Psoas muscle (tissue), 8 donors: ENCODE measurements around the gene RAI1. TPM values are rescaled to one million over a fixed set of nuclear protein-coding genes. Genes with fewer than 3 reads are reported as not detected.

Experiments used
- ATAC-seq, 4 donors: fragments of 200-7000 bp; cut with Tn5 transposase; one replicate each; pipeline ENCODE4 v1.9.1; 2020; ENCODE audit warnings: moderate library complexity in 3 of 4, mild to moderate bottlenecking in 2 of 4
- DNase-seq, 2 donors: peaks; one replicate each; pipeline ENCODE4 v3.0.0-alpha.2; 2020
- H3K27ac ChIP-seq: fragments of 200-600 bp; one replicate; pipeline ENCODE4 v1.8.0; 2022
- H3K27me3 ChIP-seq, 3 donors: fragments of 200-600 bp in 1 of 3; one replicate each; pipeline versions ENCODE4 v1.6.1 to v1.8.0; 2013 to 2022; ENCODE audit warnings: low read length in 2 of 3, mild to moderate bottlenecking in 2 of 3, moderate library complexity in 1 of 3; ENCODE audit not compliant: insufficient read depth in 3 of 3
- H3K36me3 ChIP-seq, 2 donors: fragments of 200-600 bp in 1 of 2; one replicate each; pipeline versions ENCODE4 v1.6.1 to v1.8.0; 2013 to 2022; ENCODE audit warnings: low read depth in 1 of 2, mild to moderate bottlenecking in 1 of 2, moderate library complexity in 1 of 2; ENCODE audit not compliant: insufficient read depth in 1 of 2
- H3K4me1 ChIP-seq: fragments of 200-600 bp; one replicate; pipeline ENCODE4 v1.8.0; 2022
- H3K4me3 ChIP-seq: fragments of 200-600 bp; one replicate; pipeline ENCODE4 v1.8.0; 2022; ENCODE audit warnings: mild to moderate bottlenecking
- H3K9me3 ChIP-seq: fragments of 200-600 bp; one replicate; pipeline ENCODE4 v1.8.0; 2022
- CTCF ChIP-seq: fragments of 200-600 bp; IDR thresholded peaks from one replicate; pipeline ENCODE4 v1.8.0; 2022; ENCODE audit warnings: antibody characterized with exemption
- WGBS, 3 donors: extraction: QIAGEN DNeasy Blood & Tissue Kit; methylation state at CpG; one replicate each; pipeline versions ENCODE4 v1.1.6 to v1.1.7; 2013; 5-methylcytosine and 5-hydroxymethylcytosine counted together
- intact Hi-C, 2 donors: fragments of 100-400 bp; cut with DNase I; formaldehyde crosslinking; loops; one replicate each; pipeline versions ENCODE4 v1.11.0 to v1.14.2; 2022
- polyA plus RNA-seq, 3 donors: library from polyadenylated mRNA; stranded (reverse); fragments of 200-250 nt; gene quantifications; one replicate each; pipeline ENCODE4 v1.2.3, GENCODE V29; 2013
- total RNA-seq, 4 donors: library from RNA; stranded (reverse); fragmentation: NEBNext Ultra II Directional in 2 of 4; extraction: Animal tissue kit (Norgen Biotek cat#: 25700) in 2 of 4; gene quantifications; one replicate each; pipeline versions ENCODE4 v1.2.1 to v1.2.4, GENCODE V29; 2021 to 2023
- donor health status: healthy with polysubstance abuse.
- donor health status: DM: no; HTN: no; CAD: no; lungs with moderate emphysema.
- donor health status: Bipolar disorder and iron deficiency.
- donor health status: healthy.
- donor health status: DM: yes; HTN: yes; CAD: no.
- donor health status: DM: no; HTN: no; CAD: no.
- donor health status: DM: no; HTN: no; CAD: no.
- donor health status: DM: yes; HTN: yes; CAD: no.

RAI1 gene
- total and polyA plus RNA-seq, 7 donors = 4.0 to 9.0 (median 7.1) TPM

GRCh38 chr17:17738901-17739300 lies 57.6 kb downstream of the RAI1 start:
- Histone ChIP-seq H3K4me1 (peaks cover 25% of the 10 kb centered on the region), H3K9me3 (no peaks in the 10 kb centered on the region), H3K27ac (no peak overlapping the region), H3K4me3 (no peak overlapping the region), H3K36me3 (no peaks in the 10 kb centered on the region), H3K27me3 (no peaks in the 10 kb centered on the region)
- intact Hi-C loops = no loop called here
- WGBS, 3 donors = 30 to 45% (median 37%) methylated on average over 8 of the region's 8 CpGs
- DNase-seq = no peak
- TF ChIP-seq CTCF = no peak
- ATAC-seq = peak; percentile 34 to 81 (median 76)

GRCh38 chr17:17739388-17740066 lies 58.3 kb downstream of the RAI1 start:
- intact Hi-C loops = loop anchor here in 1 of 2 donors (5.0 kb wide), 1 partner anchor 42 kb away; no protein-coding TSS in a partner anchor
- Histone ChIP-seq H3K4me3 (no peak overlapping the region), H3K4me1 (peaks cover 25% of the 10 kb centered on the region), H3K36me3 (no peaks in the 10 kb centered on the region), H3K9me3 (no peaks in the 10 kb centered on the region), H3K27ac (no peak overlapping the region), H3K27me3 (no peaks in the 10 kb centered on the region)
- peak; percentile 36 to 73 (median 60) for ATAC-seq
- no peak for DNase-seq
- TF ChIP-seq CTCF = no peak
- WGBS, 3 donors = 58 to 65% (median 62%) methylated on average over 9 to 10 of the region's 10 CpGs

- intact Hi-C loops = loop anchor here in 1 of 2 donors (5.0 kb wide), 1 partner anchor 43 kb away; no protein-coding TSS in a partner anchor
- Histone ChIP-seq H3K36me3 (no peaks in the 10 kb centered on the region), H3K4me1 (peaks cover 25% of the 10 kb centered on the region), H3K9me3 (no peaks in the 10 kb centered on the region), H3K27me3 (no peaks in the 10 kb centered on the region), H3K27ac (no peak overlapping the region), H3K4me3 (no peak overlapping the region)
- 88 to 91% (median 90%) methylated on average over 27 of the region's 27 CpGs for WGBS, 3 donors
- no peak for DNase-seq
- no peak for TF ChIP-seq CTCF
- no peak for ATAC-seq
Measured at GRCh38 chr17:17740615-17741348, 59.5 kb downstream of the RAI1 start.

- DNase-seq = no peak
Measured at GRCh38 chr17:17741349-17742023, 60.2 kb downstream of the RAI1 start.

More at GRCh38 chr17:17741349-17742023, 60.2 kb downstream of the RAI1 start:
- H3K9me3 ChIP-seq = no peaks in the 10 kb centered on the region
- H3K27me3 ChIP-seq = no peaks in the 10 kb centered on the region
- ATAC-seq = no peak
- H3K4me1 ChIP-seq = peaks cover 30% of the 10 kb centered on the region
- H3K27ac ChIP-seq = no peak overlapping the region
- 62 to 70% (median 64%) methylated on average over 18 of the region's 18 CpGs for WGBS, 3 donors
- H3K36me3 ChIP-seq = no peaks in the 10 kb centered on the region
- TF ChIP-seq CTCF = no peak
- no peak overlapping the region for H3K4me3 ChIP-seq
- intact Hi-C loops = loop anchor here in 1 of 2 donors (5.0 kb wide), 1 partner anchor 44 kb away; no protein-coding TSS in a partner anchor
